ENCODE data around the gene XCL2.
"Not testable (repeated sequence)": the region's sequence is repeated elsewhere in the genome, so short reads cannot be mapped to it uniquely, and the experiment has no call there.

XCL2 gene

GRCh38 chr1:168545678-168546552 lies 2.1 kb upstream of the XCL2 start:
- not testable (repeated sequence) for H3K27me3 Mint-ChIP-seq, H3K4me3 Mint-ChIP-seq, H3K36me3 Mint-ChIP-seq, H3K9me3 Mint-ChIP-seq, H3K27ac Mint-ChIP-seq
- peaks cover 13% of the 10 kb centered on the region for H3K4me1 Mint-ChIP-seq

GRCh38 chr1:168542978-168543377 lies 819 bp downstream of the XCL2 start:
- not testable (repeated sequence) for H3K4me3 Mint-ChIP-seq, H3K36me3 Mint-ChIP-seq, H3K27ac Mint-ChIP-seq, H3K27me3 Mint-ChIP-seq, H3K9me3 Mint-ChIP-seq
- peaks cover 27% of the 10 kb centered on the region for H3K4me1 Mint-ChIP-seq

- H3K4me3 Mint-ChIP-seq, H3K27me3 Mint-ChIP-seq, H3K27ac Mint-ChIP-seq, H3K36me3 Mint-ChIP-seq, H3K9me3 Mint-ChIP-seq: not testable (repeated sequence)
- peaks cover 49% of the 10 kb centered on the region for H3K4me1 Mint-ChIP-seq
These were observed 3.0 kb downstream of the XCL2 start for GRCh38 chr1:168540798-168541197.

GRCh38 chr1:168535536-168535935 lies 8.3 kb downstream of the XCL2 start:
- Mint-ChIP-seq H3K27ac (peak overlapping the region; percentile 93), H3K4me1 (peaks cover 92% of the 10 kb centered on the region), H3K9me3 (peaks cover 8% of the 10 kb centered on the region), H3K27me3 (no peaks in the 10 kb centered on the region), H3K36me3 (peaks cover 4% of the 10 kb centered on the region), H3K4me3 (peak overlapping the region; percentile 79)

GRCh38 chr1:168531615-168532345 lies 12.0 kb downstream of the XCL2 start:
- Mint-ChIP-seq H3K36me3 (no peaks in the 10 kb centered on the region), H3K4me1 (peaks cover 75% of the 10 kb centered on the region), H3K27me3 (no peaks in the 10 kb centered on the region), H3K27ac (peak overlapping the region; percentile 80), H3K4me3 (peak overlapping the region; percentile 60), H3K9me3 (no peaks in the 10 kb centered on the region)

GRCh38 chr1:168529518-168529917 lies 14.3 kb downstream of the XCL2 start:
- Mint-ChIP-seq H3K4me1 (peaks cover 53% of the 10 kb centered on the region), H3K9me3 (no peaks in the 10 kb centered on the region), H3K36me3 (no peaks in the 10 kb centered on the region), H3K4me3 (no peak overlapping the region), H3K27ac (peak overlapping the region; percentile 70), H3K27me3 (no peaks in the 10 kb centered on the region)

GRCh38 chr1:168521401-168522000 lies 22.3 kb downstream of the XCL2 start:
- Mint-ChIP-seq H3K27me3 (no peaks in the 10 kb centered on the region), H3K9me3 (peaks cover 5% of the 10 kb centered on the region), H3K27ac (peak overlapping the region; percentile 53), H3K4me3 (peak overlapping the region; percentile 47), H3K36me3 (peaks cover 7% of the 10 kb centered on the region), H3K4me1 (peaks cover 54% of the 10 kb centered on the region)

- Mint-ChIP-seq H3K4me1 (peaks cover 54% of the 10 kb centered on the region), H3K4me3 (peak overlapping the region; percentile 47), H3K27me3 (no peaks in the 10 kb centered on the region), H3K36me3 (peaks cover 7% of the 10 kb centered on the region), H3K27ac (peak overlapping the region; percentile 65), H3K9me3 (peaks cover 5% of the 10 kb centered on the region)
These were observed 23.0 kb downstream of the XCL2 start for GRCh38 chr1:168520832-168521231.

GRCh38 chr1:168520052-168520751 lies 23.6 kb downstream of the XCL2 start:
- Mint-ChIP-seq H3K9me3 (peaks cover 5% of the 10 kb centered on the region), H3K4me3 (peak overlapping the region; percentile 47), H3K27ac (peak overlapping the region; percentile 65), H3K4me1 (peaks cover 58% of the 10 kb centered on the region), H3K27me3 (no peaks in the 10 kb centered on the region), H3K36me3 (peaks cover 7% of the 10 kb centered on the region)

GRCh38 chr1:168518813-168519212 lies 25.0 kb downstream of the XCL2 start:
- Mint-ChIP-seq H3K36me3 (peaks cover 4% of the 10 kb centered on the region), H3K27ac (no peak overlapping the region), H3K27me3 (no peaks in the 10 kb centered on the region), H3K4me3 (no peak overlapping the region), H3K4me1 (peaks cover 67% of the 10 kb centered on the region), H3K9me3 (peaks cover 3% of the 10 kb centered on the region)

GRCh38 chr1:168518201-168518689 lies 25.6 kb downstream of the XCL2 start:
- no peaks in the 10 kb centered on the region for H3K27me3 Mint-ChIP-seq
- no peaks in the 10 kb centered on the region for H3K9me3 Mint-ChIP-seq
- peaks cover 2% of the 10 kb centered on the region for H3K36me3 Mint-ChIP-seq
- no peak overlapping the region for H3K4me3 Mint-ChIP-seq
- H3K4me1 Mint-ChIP-seq, result peaks cover 72% of the 10 kb centered on the region
- no peak overlapping the region for H3K27ac Mint-ChIP-seq

- peak overlapping the region; percentile 82 for H3K27ac Mint-ChIP-seq
- H3K36me3 Mint-ChIP-seq, result no peaks in the 10 kb centered on the region
- H3K27me3 Mint-ChIP-seq, result no peaks in the 10 kb centered on the region
- H3K4me3 Mint-ChIP-seq, result peak overlapping the region; percentile 64
- peaks cover 68% of the 10 kb centered on the region for H3K4me1 Mint-ChIP-seq
- H3K9me3 Mint-ChIP-seq, result no peaks in the 10 kb centered on the region
These were observed 29.3 kb downstream of the XCL2 start for GRCh38 chr1:168514455-168514854.

GRCh38 chr1:168513656-168514404 lies 30.0 kb downstream of the XCL2 start:
- H3K9me3 Mint-ChIP-seq, result no peaks in the 10 kb centered on the region
- no peaks in the 10 kb centered on the region for H3K27me3 Mint-ChIP-seq
- H3K4me3 Mint-ChIP-seq, result peak overlapping the region; percentile 64
- H3K27ac Mint-ChIP-seq, result peak overlapping the region; percentile 82
- no peaks in the 10 kb centered on the region for H3K36me3 Mint-ChIP-seq
- peaks cover 65% of the 10 kb centered on the region for H3K4me1 Mint-ChIP-seq

GRCh38 chr1:168512864-168513595 lies 30.8 kb downstream of the XCL2 start:
- Mint-ChIP-seq H3K36me3 (no peaks in the 10 kb centered on the region), H3K4me3 (peak overlapping the region; percentile 64), H3K9me3 (no peaks in the 10 kb centered on the region), H3K27ac (peak overlapping the region; percentile 4), H3K27me3 (no peaks in the 10 kb centered on the region), H3K4me1 (peaks cover 60% of the 10 kb centered on the region)

Measured in activated naive CD4-positive, alpha-beta T cell treated with anti-CD3 and anti-CD28 coated beads, Interleukin-2, amount 50 U/mL, for 24 hours (primary cell).